Measurements from ENCODE around the gene SLC25A20.

SLC25A20 gene

DNA sequence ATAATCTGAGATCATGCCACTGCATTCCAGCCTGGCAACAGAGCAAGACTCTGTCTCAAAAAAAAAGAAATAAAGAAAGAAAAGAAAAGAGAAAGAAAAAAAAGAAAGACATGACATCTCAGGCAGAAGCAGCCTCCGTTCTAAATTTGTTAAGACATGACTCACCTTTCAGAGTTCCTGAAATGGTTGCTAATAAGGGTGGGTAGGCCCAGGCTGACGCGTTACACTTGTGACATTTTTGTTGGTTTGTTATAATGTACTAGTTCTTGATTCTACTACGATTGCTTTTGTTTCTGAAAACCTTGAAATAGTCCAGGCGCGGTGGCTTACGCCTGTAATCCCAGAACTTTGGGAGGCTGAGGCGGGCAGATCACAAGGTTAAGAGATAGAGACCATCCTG, 21.0 kb downstream of the SLC25A20 start:
- no peak for DNase-seq (ENCODE audit: low read depth)
- no peak overlapping the region for H3K4me3 ChIP-seq (ENCODE audit: low read depth, low read length)
- TF ChIP-seq POLR2A (IDR thresholded peaks at IDR 0.05; ENCODE audit: extremely low read depth, insufficient read length) (no peak), MYC (IDR thresholded peaks at IDR 0.05; ENCODE audit: low read depth, low read length) (no peak)
- TF ChIP-seq, protein P1, sequence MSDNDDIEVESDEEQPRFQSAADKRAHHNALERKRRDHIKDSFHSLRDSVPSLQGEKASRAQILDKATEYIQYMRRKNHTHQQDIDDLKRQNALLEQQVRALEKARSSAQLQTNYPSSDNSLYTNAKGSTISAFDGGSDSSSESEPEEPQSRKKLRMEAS (IDR thresholded peaks at IDR 0.05; ENCODE audit: low read depth, low read length): no peak
- TF ChIP-seq, protein P2, sequence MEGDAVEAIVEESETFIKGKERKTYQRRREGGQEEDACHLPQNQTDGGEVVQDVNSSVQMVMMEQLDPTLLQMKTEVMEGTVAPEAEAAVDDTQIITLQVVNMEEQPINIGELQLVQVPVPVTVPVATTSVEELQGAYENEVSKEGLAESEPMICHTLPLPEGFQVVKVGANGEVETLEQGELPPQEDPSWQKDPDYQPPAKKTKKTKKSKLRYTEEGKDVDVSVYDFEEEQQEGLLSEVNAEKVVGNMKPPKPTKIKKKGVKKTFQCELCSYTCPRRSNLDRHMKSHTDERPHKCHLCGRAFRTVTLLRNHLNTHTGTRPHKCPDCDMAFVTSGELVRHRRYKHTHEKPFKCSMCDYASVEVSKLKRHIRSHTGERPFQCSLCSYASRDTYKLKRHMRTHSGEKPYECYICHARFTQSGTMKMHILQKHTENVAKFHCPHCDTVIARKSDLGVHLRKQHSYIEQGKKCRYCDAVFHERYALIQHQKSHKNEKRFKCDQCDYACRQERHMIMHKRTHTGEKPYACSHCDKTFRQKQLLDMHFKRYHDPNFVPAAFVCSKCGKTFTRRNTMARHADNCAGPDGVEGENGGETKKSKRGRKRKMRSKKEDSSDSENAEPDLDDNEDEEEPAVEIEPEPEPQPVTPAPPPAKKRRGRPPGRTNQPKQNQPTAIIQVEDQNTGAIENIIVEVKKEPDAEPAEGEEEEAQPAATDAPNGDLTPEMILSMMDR (IDR thresholded peaks at IDR 0.05; ENCODE audit: low read depth, low read length): no peak

DNA sequence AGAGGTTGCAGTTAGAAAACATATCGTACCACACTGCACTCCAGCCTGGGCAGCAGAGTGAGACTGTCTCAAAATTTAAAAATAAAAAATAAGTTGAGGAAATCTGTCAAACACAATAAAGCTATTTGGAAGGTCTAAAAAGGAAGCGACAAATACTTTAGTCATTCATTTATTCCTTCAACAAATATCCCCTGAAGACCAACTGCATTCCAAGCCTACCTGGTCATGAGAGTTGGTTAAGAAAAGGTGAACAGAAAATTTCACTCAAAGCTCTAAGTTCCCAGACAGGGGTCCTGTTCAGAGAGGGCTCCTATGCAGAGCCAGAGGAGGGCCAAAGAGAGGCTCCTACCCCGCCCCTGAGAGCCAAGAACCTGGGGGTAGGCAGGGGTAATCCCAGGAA, 35.6 kb downstream of the SLC25A20 start:
- DNase-seq (ENCODE audit: low read depth): no peak
- H3K4me3 ChIP-seq (ENCODE audit: low read depth, low read length): no peak overlapping the region
- TF ChIP-seq, protein P2 (IDR thresholded peaks at IDR 0.05; ENCODE audit: low read depth, low read length): no peak
- TF ChIP-seq POLR2A (IDR thresholded peaks at IDR 0.05; ENCODE audit: extremely low read depth, insufficient read length) (no peak), MYC (IDR thresholded peaks at IDR 0.05; ENCODE audit: low read depth, low read length) (no peak)
- TF ChIP-seq, protein P1 (IDR thresholded peaks at IDR 0.05; ENCODE audit: low read depth, low read length): no peak

DNA sequence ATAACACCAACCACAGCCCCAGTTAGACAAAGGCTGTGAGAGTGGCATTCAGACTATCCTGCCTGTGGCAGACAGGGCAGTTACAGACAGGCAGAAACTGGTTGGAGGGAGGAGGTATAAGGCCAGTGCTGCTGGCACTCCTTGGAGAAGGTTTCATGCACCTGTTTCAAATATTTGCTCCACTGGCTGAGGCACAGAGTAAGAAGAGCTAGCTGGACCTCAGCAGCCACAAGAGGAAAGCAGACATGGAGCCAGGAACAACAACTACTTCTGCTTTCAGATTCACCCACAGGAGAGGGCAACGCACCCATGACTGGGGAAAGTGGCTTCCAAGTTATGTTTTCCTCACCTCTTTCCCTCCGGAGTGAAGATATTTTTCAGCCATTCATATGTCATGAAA, 39.5 kb downstream of the SLC25A20 start:
- H3K4me3 ChIP-seq (ENCODE audit: low read depth, low read length): no peak overlapping the region
- TF ChIP-seq MYC (IDR thresholded peaks at IDR 0.05; ENCODE audit: low read depth, low read length): no peak
- TF ChIP-seq, protein P2 (IDR thresholded peaks at IDR 0.05; ENCODE audit: low read depth, low read length): no peak
- no peak for TF ChIP-seq POLR2A (IDR thresholded peaks at IDR 0.05; ENCODE audit: extremely low read depth, insufficient read length)
- TF ChIP-seq, protein P1 (IDR thresholded peaks at IDR 0.05; ENCODE audit: low read depth, low read length): no peak
- DNase-seq (ENCODE audit: low read depth): no peak

DNA sequence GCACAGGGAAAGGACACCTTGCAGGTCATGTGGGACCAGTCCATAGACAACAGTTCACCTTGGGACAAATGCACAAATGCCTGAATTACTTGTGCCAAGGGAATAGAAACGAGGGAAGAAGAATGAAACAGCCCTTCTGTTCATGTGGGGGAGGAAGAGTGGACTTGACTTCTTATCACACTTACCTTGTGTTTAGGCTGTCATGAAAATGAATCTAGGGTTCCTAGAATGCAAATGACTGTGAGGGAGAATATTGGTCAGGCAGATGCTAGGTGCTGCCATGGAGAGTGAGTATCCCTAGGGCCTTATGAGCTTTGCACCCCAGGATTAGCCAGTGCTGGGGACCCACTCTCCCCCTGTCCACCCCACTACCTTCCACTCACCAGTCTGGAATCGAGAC, 40.0 kb downstream of the SLC25A20 start:
- no peak overlapping the region for H3K4me3 ChIP-seq (ENCODE audit: low read depth, low read length)
- DNase-seq (ENCODE audit: low read depth): no peak
- TF ChIP-seq MYC (IDR thresholded peaks at IDR 0.05; ENCODE audit: low read depth, low read length) (no peak), POLR2A (IDR thresholded peaks at IDR 0.05; ENCODE audit: extremely low read depth, insufficient read length) (no peak)
- TF ChIP-seq, protein P1 (IDR thresholded peaks at IDR 0.05; ENCODE audit: low read depth, low read length): no peak
- TF ChIP-seq, protein P2 (IDR thresholded peaks at IDR 0.05; ENCODE audit: low read depth, low read length): no peak

DNA sequence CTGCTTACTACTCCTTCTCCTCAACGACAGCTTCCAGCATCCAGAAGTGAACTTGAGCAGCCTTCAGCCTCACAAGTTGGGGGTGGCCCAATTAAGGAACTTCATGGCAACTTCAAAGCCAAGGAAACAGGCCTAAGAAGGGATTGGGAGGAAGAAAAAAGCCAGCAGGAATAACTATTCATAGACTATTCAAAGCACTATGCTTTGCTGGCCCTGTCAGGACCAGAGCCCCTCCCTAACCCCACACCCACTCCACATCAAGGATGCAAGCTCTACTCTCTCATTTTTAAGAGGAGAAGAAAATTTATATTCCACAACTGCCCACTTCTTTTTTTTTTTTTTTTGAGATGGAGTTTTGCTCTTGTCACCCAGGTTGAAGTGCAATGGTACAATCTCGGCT, 41.0 kb downstream of the SLC25A20 start:
- DNase-seq (ENCODE audit: low read depth): no peak
- H3K4me3 ChIP-seq (ENCODE audit: low read depth, low read length): no peak overlapping the region
- TF ChIP-seq, protein P1 (IDR thresholded peaks at IDR 0.05; ENCODE audit: low read depth, low read length): no peak
- TF ChIP-seq MYC (IDR thresholded peaks at IDR 0.05; ENCODE audit: low read depth, low read length): no peak
- TF ChIP-seq, protein P2 (IDR thresholded peaks at IDR 0.05; ENCODE audit: low read depth, low read length): no peak
- no peak for TF ChIP-seq POLR2A (IDR thresholded peaks at IDR 0.05; ENCODE audit: extremely low read depth, insufficient read length)

DNA sequence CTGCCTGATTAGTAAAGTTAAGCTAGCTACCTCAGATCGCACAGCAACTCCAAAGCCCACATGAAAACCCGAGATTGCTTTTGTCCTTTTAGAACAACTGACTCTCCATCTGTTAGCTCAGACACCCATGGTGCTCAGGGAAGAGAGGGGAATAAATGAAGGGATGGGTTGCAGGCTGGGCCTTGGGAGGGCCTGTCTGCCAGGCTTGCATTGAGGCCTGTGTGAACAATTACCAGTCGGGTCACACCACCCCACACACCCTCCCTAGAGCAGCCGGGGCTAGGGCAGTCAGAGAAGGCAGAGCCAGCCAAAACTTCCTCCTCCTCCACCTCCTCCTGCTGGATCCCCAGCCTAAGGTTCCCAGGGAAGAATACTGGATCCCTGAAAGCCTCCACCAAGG, 42.2 kb downstream of the SLC25A20 start:
- DNase-seq (ENCODE audit: low read depth): no peak
- no peak overlapping the region for H3K4me3 ChIP-seq (ENCODE audit: low read depth, low read length)
- TF ChIP-seq, protein P1 (IDR thresholded peaks at IDR 0.05; ENCODE audit: low read depth, low read length): no peak
- TF ChIP-seq POLR2A (IDR thresholded peaks at IDR 0.05; ENCODE audit: extremely low read depth, insufficient read length) (no peak), MYC (IDR thresholded peaks at IDR 0.05; ENCODE audit: low read depth, low read length) (no peak)
- TF ChIP-seq, protein P2 (IDR thresholded peaks at IDR 0.05; ENCODE audit: low read depth, low read length): no peak
